ENCODE measurements around the gene PTGER1. TPM values are rescaled to one million over a fixed set of nuclear protein-coding genes. Genes with fewer than 3 reads are reported as not detected.

The PTGER1 gene
- total and polyA plus RNA-seq, 10 of the 15 experiments (the other 5 are each of a cell fraction or from before 2014, with no cell fraction given), result not detected

DNA sequence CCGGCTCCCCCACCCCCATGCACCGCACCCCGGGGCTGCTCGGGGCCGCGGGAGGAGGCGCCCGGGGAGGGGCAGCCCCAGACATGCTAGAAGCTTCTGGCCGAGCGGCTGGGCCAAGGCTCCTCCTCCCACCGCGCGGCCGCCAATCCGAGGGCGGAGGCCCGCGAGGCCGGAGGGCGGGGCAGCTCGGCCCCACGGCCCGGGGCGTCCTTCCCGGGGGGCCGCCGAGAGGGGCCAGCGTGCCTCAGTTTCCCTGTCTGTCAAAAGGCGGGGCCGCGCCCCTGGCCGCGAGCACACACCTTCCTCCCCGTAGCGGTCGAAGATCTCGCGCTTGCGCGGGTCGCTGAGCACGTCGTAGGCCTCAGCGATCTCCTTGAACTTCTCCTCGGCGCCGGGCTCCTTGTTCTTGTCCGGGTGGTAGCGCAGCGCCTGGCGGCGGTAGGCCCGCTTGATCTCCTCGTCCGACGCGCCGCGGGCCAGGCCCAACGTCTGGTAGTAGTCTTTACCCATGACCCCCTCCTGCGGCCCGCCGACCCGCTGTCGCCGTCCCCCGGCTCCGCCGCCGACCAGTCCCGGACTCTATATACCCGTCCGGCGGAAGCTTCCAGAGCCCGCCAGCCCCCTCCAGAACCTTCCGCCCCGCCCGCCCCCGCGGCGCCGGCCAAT, 42.8 kb upstream of the PTGER1 start, which contains the start of gene DNAJB1 (continued):
- TF ChIP-seq, protein P1, sequence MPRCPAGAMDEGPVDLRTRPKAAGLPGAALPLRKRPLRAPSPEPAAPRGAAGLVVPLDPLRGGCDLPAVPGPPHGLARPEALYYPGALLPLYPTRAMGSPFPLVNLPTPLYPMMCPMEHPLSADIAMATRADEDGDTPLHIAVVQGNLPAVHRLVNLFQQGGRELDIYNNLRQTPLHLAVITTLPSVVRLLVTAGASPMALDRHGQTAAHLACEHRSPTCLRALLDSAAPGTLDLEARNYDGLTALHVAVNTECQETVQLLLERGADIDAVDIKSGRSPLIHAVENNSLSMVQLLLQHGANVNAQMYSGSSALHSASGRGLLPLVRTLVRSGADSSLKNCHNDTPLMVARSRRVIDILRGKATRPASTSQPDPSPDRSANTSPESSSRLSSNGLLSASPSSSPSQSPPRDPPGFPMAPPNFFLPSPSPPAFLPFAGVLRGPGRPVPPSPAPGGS (IDR thresholded peaks at IDR 0.05; ENCODE audit: borderline replicate concordance, insufficient read depth, low read depth, low read length, poor library complexity, severe bottlenecking), result no peak
- TF ChIP-seq ZBED1 (IDR thresholded peaks at IDR 0.05; ENCODE audit: borderline replicate concordance), result no peak
- peak; percentile 98 for TF ChIP-seq GATAD2B (conservative IDR thresholded peaks at IDR 0.05; ENCODE audit: low read depth)
- TF ChIP-seq MEF2A (IDR thresholded peaks at IDR 0.05; ENCODE audit: insufficient read depth, low read depth, low read length), result no peak
- TF ChIP-seq BCLAF1 (IDR thresholded peaks at IDR 0.05), result no peak
- TF ChIP-seq RELA (IDR thresholded peaks at IDR 0.05; ENCODE audit: borderline replicate concordance, partially characterized antibody), result peak; percentile 37
- no peak for TF ChIP-seq NFYA (IDR thresholded peaks at IDR 0.05; ENCODE audit: borderline replicate concordance, low read depth, low read length)
- no peak for TF ChIP-seq MYB (IDR thresholded peaks at IDR 0.05; ENCODE audit: borderline replicate concordance, low read depth, low read length)
- 0 out of 2 replicates have a peak, but pooled peaks have one; percentile 50 for TF ChIP-seq TARDBP (IDR thresholded peaks at IDR 0.05; ENCODE audit: borderline replicate concordance)
- peak; percentile 93 for TF ChIP-seq POU2F2 (IDR thresholded peaks at IDR 0.05; ENCODE audit: borderline replicate concordance, low read depth, low read length)
- no peak for TF ChIP-seq PAX8 (IDR thresholded peaks at IDR 0.05)
- no peak for TF ChIP-seq TBL1XR1 (IDR thresholded peaks at IDR 0.05; ENCODE audit: low read depth, low read length)
- peak; percentile 92; the same call in 1 of the 2 replicates for TF ChIP-seq CHD1 (IDR thresholded peaks at IDR 0.05; ENCODE audit: low read depth, low read length)
- no peak for TF ChIP-seq MYC (IDR thresholded peaks at IDR 0.05; ENCODE audit: insufficient read depth, insufficient read length, insufficient replicate concordance, low read length, severe bottlenecking)
- TF ChIP-seq JUNB (IDR thresholded peaks at IDR 0.05), result no peak
- no peak for TF ChIP-seq RAD51 (IDR thresholded peaks at IDR 0.05)
- TF ChIP-seq E2F8 (IDR thresholded peaks at IDR 0.05; ENCODE audit: low read depth, partially characterized antibody), result no peak
- TF ChIP-seq, protein P2, sequence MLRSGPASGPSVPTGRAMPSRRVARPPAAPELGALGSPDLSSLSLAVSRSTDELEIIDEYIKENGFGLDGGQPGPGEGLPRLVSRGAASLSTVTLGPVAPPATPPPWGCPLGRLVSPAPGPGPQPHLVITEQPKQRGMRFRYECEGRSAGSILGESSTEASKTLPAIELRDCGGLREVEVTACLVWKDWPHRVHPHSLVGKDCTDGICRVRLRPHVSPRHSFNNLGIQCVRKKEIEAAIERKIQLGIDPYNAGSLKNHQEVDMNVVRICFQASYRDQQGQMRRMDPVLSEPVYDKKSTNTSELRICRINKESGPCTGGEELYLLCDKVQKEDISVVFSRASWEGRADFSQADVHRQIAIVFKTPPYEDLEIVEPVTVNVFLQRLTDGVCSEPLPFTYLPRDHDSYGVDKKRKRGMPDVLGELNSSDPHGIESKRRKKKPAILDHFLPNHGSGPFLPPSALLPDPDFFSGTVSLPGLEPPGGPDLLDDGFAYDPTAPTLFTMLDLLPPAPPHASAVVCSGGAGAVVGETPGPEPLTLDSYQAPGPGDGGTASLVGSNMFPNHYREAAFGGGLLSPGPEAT (IDR thresholded peaks at IDR 0.05; ENCODE audit: low read depth), result 0 out of 2 replicates have a peak, but pooled peaks have one; percentile 5
- no peak for TF ChIP-seq ETV6 (conservative IDR thresholded peaks at IDR 0.05 in 1 of 2, IDR thresholded peaks at IDR 0.05 in 1 of 2; ENCODE audit: borderline replicate concordance in 1 of 2, low read depth in 1 of 2)
- TF ChIP-seq HCFC1 (IDR thresholded peaks at IDR 0.05; ENCODE audit: low read length), result peak; percentile 29; the same call in 1 of the 2 replicates

Measured in GM12878 (cell line).